CD8-positive, alpha-beta memory T cell (primary cell): ENCODE data around the gene TRAF6. TPM values are rescaled to one million over a fixed set of nuclear protein-coding genes. Genes with fewer than 3 reads are reported as not detected.
A peak's percentile ranks its signal among the peaks of the same experiment; 100 is the strongest.

Experiments used
- CTCF ChIA-PET: fragments of 350-600 bp; sonication (Branson Sonifier 250); formaldehyde crosslinking; loops from one replicate; lab custom pipeline; 2021; ENCODE audit warnings: antibody characterized with exemption; lab: Charles Lee
- POLR2A ChIA-PET: fragments of 350-600 bp; sonication (Branson Sonifier 250); formaldehyde crosslinking; loops from one replicate; lab custom pipeline; 2021; ENCODE audit warnings: antibody characterized with exemption; lab: Charles Lee
- DNase-seq, 5 donors: peaks; one replicate each; pipeline versions ENCODE4 v3.0.0 to v3.0.0-alpha.2; 2020 to 2022; ENCODE audit warnings: mixed read lengths in 1 of 5
- H3K27ac ChIP-seq: one replicate; pipeline ENCODE4 v1.7.0; 2013; ENCODE audit warnings: low read depth, mild to moderate bottlenecking, low read length, moderate library complexity
- H3K27me3 ChIP-seq: 2 replicates; pipeline ENCODE4 v1.7.0; 2013; ENCODE audit warnings: low read length, mild to moderate bottlenecking; ENCODE audit not compliant: insufficient read depth, poor library complexity, severe bottlenecking
- H3K36me3 ChIP-seq: 2 replicates; pipeline ENCODE4 v1.7.0; 2013; ENCODE audit warnings: mild to moderate bottlenecking, low read length, moderate library complexity; ENCODE audit not compliant: insufficient read depth
- H3K4me1 ChIP-seq: 2 replicates; pipeline ENCODE4 v1.7.0; 2013; ENCODE audit warnings: mild to moderate bottlenecking, low read length, moderate library complexity; ENCODE audit not compliant: insufficient read depth
- H3K4me3 ChIP-seq: 2 replicates; pipeline ENCODE4 v1.7.0; 2013; ENCODE audit warnings: mild to moderate bottlenecking, low read length
- H3K9me3 ChIP-seq: 2 replicates; pipeline ENCODE4 v1.7.0; 2013; ENCODE audit warnings: mild to moderate bottlenecking, low read length
- H3K27ac Mint-ChIP-seq, 8 donors: one replicate each; pipeline ENCODE4 v1.8.0; 2020 to 2021; ENCODE audit warnings: mixed read lengths in 8 of 8, mild to moderate bottlenecking in 6 of 8, inconsistent platforms in 3 of 8, moderate library complexity in 3 of 8
- H3K27me3 Mint-ChIP-seq, 2 donors: one replicate each; pipeline ENCODE4 v1.8.0; 2020 to 2021; ENCODE audit warnings: mixed read lengths in 2 of 2, mild to moderate bottlenecking in 1 of 2, moderate library complexity in 1 of 2
- H3K36me3 Mint-ChIP-seq, 3 donors: one replicate each; pipeline ENCODE4 v1.8.0; 2020 to 2021; ENCODE audit warnings: mixed read lengths in 3 of 3, inconsistent platforms in 1 of 3, mild to moderate bottlenecking in 1 of 3
- H3K4me1 Mint-ChIP-seq, 3 donors: one replicate each; pipeline ENCODE4 v1.8.0; 2020 to 2021; ENCODE audit warnings: mixed read lengths in 3 of 3, inconsistent platforms in 1 of 3, mild to moderate bottlenecking in 1 of 3
- H3K4me3 Mint-ChIP-seq, 7 donors: one replicate each; pipeline ENCODE4 v1.8.0; 2020 to 2021; ENCODE audit warnings: mixed read lengths in 7 of 7, mild to moderate bottlenecking in 6 of 7, moderate library complexity in 4 of 7, inconsistent platforms in 2 of 7
- H3K9me3 Mint-ChIP-seq, 5 donors: one replicate each; pipeline ENCODE4 v1.8.0; 2020 to 2022; ENCODE audit warnings: mixed read lengths in 5 of 5, mild to moderate bottlenecking in 3 of 5, moderate library complexity in 2 of 5, inconsistent platforms in 1 of 5
- polyA plus RNA-seq: library from polyadenylated mRNA; unstranded; fragments of 300-500 nt; fragmentation: Illumina TruSeq; gene quantifications from one replicate; pipeline ENCODE4 v1.2.3, GENCODE V29; 2021
- total RNA-seq, 2 experiments: library from RNA; stranded (reverse); gene quantifications; one replicate each; pipeline ENCODE4 v1.2.3, GENCODE V29; 2021

Gene TRAF6
- total and polyA plus RNA-seq, 3 experiments from 2014 or later, result 12.7 to 16.6 (median 14.4) TPM

DNA sequence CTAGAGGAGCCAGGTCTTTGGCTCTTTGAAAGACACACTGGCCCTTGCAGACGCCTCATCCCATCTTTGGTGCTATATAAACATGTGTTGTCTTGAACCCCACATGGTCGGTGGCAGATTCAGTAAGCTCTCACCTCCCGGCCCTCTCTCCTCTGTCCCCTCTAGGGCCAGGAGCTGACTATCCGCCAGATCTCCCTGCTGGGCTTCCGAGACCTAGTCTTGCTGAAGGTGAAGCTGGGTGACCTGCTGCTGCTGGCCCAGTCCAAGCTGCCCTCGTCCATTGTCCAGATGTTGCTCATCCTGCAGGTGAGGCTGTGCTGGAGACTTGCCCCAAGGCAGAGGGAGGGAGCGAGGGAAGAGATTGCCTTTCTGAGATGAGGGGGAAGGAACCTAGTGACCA lies 63.9 kb downstream of the TRAF6 start:
- peaks cover 25 to 87% (median 30%) of the 10 kb centered on the region in 3 donors for H3K36me3 Mint-ChIP-seq
- Histone ChIP-seq H3K27ac (no peak overlapping the region), H3K4me3 (no peak overlapping the region), H3K36me3 (no peaks in the 10 kb centered on the region), H3K4me1 (peaks cover 17% of the 10 kb centered on the region), H3K9me3 (no peaks in the 10 kb centered on the region), H3K27me3 (no peaks in the 10 kb centered on the region)
- DNase-seq, result no peak
- ChIA-PET POLR2A (no interaction called here), CTCF (interaction anchor here (1.3 kb wide), 1 partner anchor 69 kb away, joined by 4 read pairs; no protein-coding TSS in a partner anchor)
- H3K27ac Mint-ChIP-seq, result peak overlapping the region in 4 of 8 donors; percentile 11 to 82 (median 68)
- peaks cover 0 to 1% of the 10 kb centered on the region in 2 donors for H3K27me3 Mint-ChIP-seq
- H3K4me3 Mint-ChIP-seq, result no peak overlapping the region
- no peaks in the 10 kb centered on the region for H3K9me3 Mint-ChIP-seq
- peaks cover 50 to 79% (median 76%) of the 10 kb centered on the region in 3 donors for H3K4me1 Mint-ChIP-seq

DNA sequence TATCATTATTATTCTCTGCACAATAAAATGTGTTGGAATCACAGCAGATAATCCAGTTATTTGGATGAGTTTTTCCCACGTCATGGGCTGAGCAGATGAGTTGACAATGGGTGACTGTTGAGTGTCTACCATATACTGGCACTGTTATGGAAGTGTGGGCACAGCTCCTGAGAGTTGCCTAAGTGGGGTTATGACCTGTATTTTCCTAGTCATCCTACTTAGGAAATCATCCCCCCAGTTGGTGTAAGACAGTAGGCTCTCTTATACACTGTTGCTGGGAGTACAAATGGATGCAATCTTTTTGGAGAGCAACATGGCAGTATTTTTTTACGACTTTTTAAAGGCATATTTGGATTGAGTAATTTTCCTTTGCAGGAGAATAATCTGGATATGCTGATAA lies 66.4 kb downstream of the TRAF6 start:
- Mint-ChIP-seq H3K36me3 (peaks cover 27 to 86% (median 28%) of the 10 kb centered on the region in 3 donors), H3K27me3 (peaks cover 0 to 1% of the 10 kb centered on the region in 2 donors), H3K4me3 (no peak overlapping the region), H3K27ac (peak overlapping the region in 3 of 8 donors; percentile 16 to 74 (median 62)), H3K9me3 (no peaks in the 10 kb centered on the region), H3K4me1 (peaks cover 36 to 65% (median 59%) of the 10 kb centered on the region in 3 donors)
- ChIA-PET POLR2A (no interaction called here), CTCF (no interaction called here)
- no peaks in the 10 kb centered on the region for H3K9me3 ChIP-seq
- H3K4me3 ChIP-seq, result no peak overlapping the region
- H3K4me1 ChIP-seq, result no peaks in the 10 kb centered on the region
- H3K27me3 ChIP-seq, result no peaks in the 10 kb centered on the region
- no peaks in the 10 kb centered on the region for H3K36me3 ChIP-seq
- no peak for DNase-seq
- H3K27ac ChIP-seq, result no peak overlapping the region

GRCh38 chr11:36441610-36442208 lies 68.4 kb downstream of the TRAF6 start:
- Mint-ChIP-seq H3K27me3 (peaks cover 0 to 1% of the 10 kb centered on the region in 2 donors), H3K4me3 (no peak overlapping the region), H3K9me3 (no peaks in the 10 kb centered on the region), H3K27ac (peak overlapping the region in 3 of 8 donors; percentile 42 to 84 (median 55)), H3K36me3 (peaks cover 17 to 85% (median 23%) of the 10 kb centered on the region in 3 donors), H3K4me1 (peaks cover 31 to 63% (median 53%) of the 10 kb centered on the region in 3 donors)
- Histone ChIP-seq H3K9me3 (no peaks in the 10 kb centered on the region), H3K4me1 (no peaks in the 10 kb centered on the region), H3K27ac (no peak overlapping the region), H3K36me3 (no peaks in the 10 kb centered on the region), H3K4me3 (no peak overlapping the region), H3K27me3 (no peaks in the 10 kb centered on the region)
- no peak for DNase-seq
- ChIA-PET CTCF (no interaction called here), POLR2A (no interaction called here)

GRCh38 chr11:36438126-36438525 lies 71.9 kb downstream of the TRAF6 start:
- Mint-ChIP-seq H3K4me1 (peaks cover 23 to 46% (median 31%) of the 10 kb centered on the region in 3 donors), H3K9me3 (no peaks in the 10 kb centered on the region), H3K27me3 (peaks cover 0 to 1% of the 10 kb centered on the region in 2 donors), H3K36me3 (peaks cover 22 to 85% (median 32%) of the 10 kb centered on the region in 3 donors), H3K27ac (peak overlapping the region in 3 of 8 donors; percentile 17 to 43 (median 28)), H3K4me3 (no peak overlapping the region)
- Histone ChIP-seq H3K4me3 (no peak overlapping the region), H3K27ac (no peak overlapping the region), H3K4me1 (no peaks in the 10 kb centered on the region), H3K27me3 (no peaks in the 10 kb centered on the region), H3K36me3 (no peaks in the 10 kb centered on the region), H3K9me3 (no peaks in the 10 kb centered on the region)
- ChIA-PET POLR2A (no interaction called here), CTCF (interaction anchor here (1.4 kb wide), 1 partner anchor 62 kb away, joined by 3 read pairs; no protein-coding TSS in a partner anchor)
- DNase-seq, result no peak

GRCh38 chr11:36437413-36437812 lies 72.7 kb downstream of the TRAF6 start:
- Mint-ChIP-seq H3K36me3 (peaks cover 23 to 85% (median 32%) of the 10 kb centered on the region in 3 donors), H3K4me1 (peaks cover 25 to 39% (median 29%) of the 10 kb centered on the region in 3 donors), H3K27me3 (no peaks in the 10 kb centered on the region), H3K9me3 (no peaks in the 10 kb centered on the region), H3K27ac (peak overlapping the region in 3 of 8 donors; percentile 46 to 64 (median 56)), H3K4me3 (no peak overlapping the region)
- no peak overlapping the region for H3K4me3 ChIP-seq
- DNase-seq, result no peak
- ChIA-PET POLR2A (no interaction called here), CTCF (no interaction called here)
- H3K27me3 ChIP-seq, result no peaks in the 10 kb centered on the region
- H3K4me1 ChIP-seq, result no peaks in the 10 kb centered on the region
- no peaks in the 10 kb centered on the region for H3K9me3 ChIP-seq
- H3K27ac ChIP-seq, result no peak overlapping the region
- no peaks in the 10 kb centered on the region for H3K36me3 ChIP-seq

Other genes with a start within 250 kb of the TRAF6 start
- gene COMMD9, start 220.8 kb downstream of the TRAF6 start, total RNA-seq, result 10 to 100 TPM; 63.6 to 71.5 TPM
- gene COMMD9, start 220.8 kb downstream of the TRAF6 start, polyA plus RNA-seq, result 76.1 TPM
- gene PRR5L, start 214.0 kb downstream of the TRAF6 start, total RNA-seq, result 10 to 100 TPM; 28.4 to 32.5 TPM
- 43.0 TPM for gene PRR5L, start 214.0 kb downstream of the TRAF6 start, polyA plus RNA-seq
- under 1 TPM; 0.27 to 0.44 TPM for gene RAG1, start 57.7 kb upstream of the TRAF6 start, total RNA-seq
- gene RAG1, start 57.7 kb upstream of the TRAF6 start, polyA plus RNA-seq, result 0.35 TPM
- gene IFTAP, start 84.2 kb upstream of the TRAF6 start, total RNA-seq, result 1 to 10 TPM; 5.7 to 6.0 TPM
- gene IFTAP, start 84.2 kb upstream of the TRAF6 start, polyA plus RNA-seq, result 4.1 TPM
- not detected for gene RAG2, start 88.0 kb upstream of the TRAF6 start, total RNA-seq
- not detected for gene RAG2, start 88.0 kb upstream of the TRAF6 start, polyA plus RNA-seq